Smooth muscle cell (in vitro differentiated cells): Measurements from ENCODE around the gene ZBTB4. TPM values are rescaled to one million over a fixed set of nuclear protein-coding genes. Genes with fewer than 3 reads are reported as not detected.

Source experiments
- DNase-seq: peaks from one replicate; lab custom pipeline; 2025; ENCODE audit not compliant: unreplicated experiment; lab: John Stamatoyannopoulos, UW
- H2AFZ ChIP-seq: fragments of 200-600 bp; sonication (generic); 2 replicates; pipeline ENCODE4 v1.6.0; 2016; ENCODE audit warnings: antibody characterized with exemption, low read depth, mild to moderate bottlenecking
- H3F3A ChIP-seq: fragments of 200-600 bp; sonication (generic); 2 replicates; pipeline ENCODE4 v1.6.0; 2017; ENCODE audit warnings: antibody characterized with exemption, low read depth
- H3K27ac ChIP-seq: fragments of 200-600 bp; sonication (generic); 2 replicates; pipeline ENCODE4 v1.5.1; 2016; ENCODE audit warnings: low read depth, mild to moderate bottlenecking
- H3K27me3 ChIP-seq: fragments of 200-600 bp; sonication (generic); 2 replicates; pipeline ENCODE4 v1.6.1; 2016; ENCODE audit warnings: low read depth, mild to moderate bottlenecking
- H3K36me3 ChIP-seq: fragments of 200-600 bp; sonication (generic); 2 replicates; pipeline ENCODE4 v1.5.1; 2016; ENCODE audit warnings: low read depth
- H3K4me1 ChIP-seq: fragments of 200-600 bp; sonication (generic); 2 replicates; pipeline ENCODE4 v1.5.1; 2016; ENCODE audit warnings: low read depth
- H3K4me2 ChIP-seq: fragments of 200-600 bp; sonication (generic); 2 replicates; pipeline ENCODE4 v1.6.0; 2016; ENCODE audit warnings: mild to moderate bottlenecking
- H3K4me3 ChIP-seq: fragments of 200-600 bp; sonication (generic); 2 replicates; pipeline ENCODE4 v1.5.1; 2016; ENCODE audit warnings: mild to moderate bottlenecking
- H3K79me2 ChIP-seq: fragments of 200-600 bp; sonication (generic); 2 replicates; pipeline ENCODE4 v1.6.0; 2016; ENCODE audit warnings: low read depth, mild to moderate bottlenecking
- H3K9ac ChIP-seq: fragments of 200-600 bp; sonication (generic); 2 replicates; pipeline ENCODE4 v1.6.0; 2016; ENCODE audit warnings: low read depth
- H3K9me3 ChIP-seq: fragments of 200-600 bp; sonication (generic); replicated peaks from 2 replicates; pipeline ENCODE4 v1.5.1; 2016; ENCODE audit warnings: low read depth
- H4K20me1 ChIP-seq: fragments of 200-600 bp; sonication (generic); 2 replicates; pipeline ENCODE4 v1.6.0; 2016; ENCODE audit warnings: low read depth
- WGBS: methylation state at CpG from one replicate; pipeline ENCODE4 v1.1.7; 2016; ENCODE audit warnings: low lambda C conversion rate; 5-methylcytosine and 5-hydroxymethylcytosine counted together
- polyA plus RNA-seq: library from polyadenylated mRNA; unstranded; fragments of >200 nt; fragmentation: Nextera tagmentation; extraction: Ambion mirVana; gene quantifications from 2 replicates; pipeline ENCODE4 v1.2.1, GENCODE V29; 2016
- total RNA-seq: library from RNA; depleted of rRNA; stranded (reverse); fragments of >200 nt; gene quantifications from 2 replicates; pipeline ENCODE4 v1.2.3, GENCODE V29; 2014
- TF ChIP-seq, protein P1 (sequence below): fragments of 200-600 bp; sonication (generic); IDR thresholded peaks from 2 replicates; pipeline ENCODE4 v1.5.1; 2017; ENCODE audit warnings: borderline replicate concordance, mild to moderate bottlenecking, antibody characterized with exemption; ENCODE audit not compliant: insufficient read depth, poor library complexity, severe bottlenecking

Gene ZBTB4
- total and polyA plus RNA-seq, 2 experiments from 2014 or later = 22.8 to 25.6 TPM

DNA sequence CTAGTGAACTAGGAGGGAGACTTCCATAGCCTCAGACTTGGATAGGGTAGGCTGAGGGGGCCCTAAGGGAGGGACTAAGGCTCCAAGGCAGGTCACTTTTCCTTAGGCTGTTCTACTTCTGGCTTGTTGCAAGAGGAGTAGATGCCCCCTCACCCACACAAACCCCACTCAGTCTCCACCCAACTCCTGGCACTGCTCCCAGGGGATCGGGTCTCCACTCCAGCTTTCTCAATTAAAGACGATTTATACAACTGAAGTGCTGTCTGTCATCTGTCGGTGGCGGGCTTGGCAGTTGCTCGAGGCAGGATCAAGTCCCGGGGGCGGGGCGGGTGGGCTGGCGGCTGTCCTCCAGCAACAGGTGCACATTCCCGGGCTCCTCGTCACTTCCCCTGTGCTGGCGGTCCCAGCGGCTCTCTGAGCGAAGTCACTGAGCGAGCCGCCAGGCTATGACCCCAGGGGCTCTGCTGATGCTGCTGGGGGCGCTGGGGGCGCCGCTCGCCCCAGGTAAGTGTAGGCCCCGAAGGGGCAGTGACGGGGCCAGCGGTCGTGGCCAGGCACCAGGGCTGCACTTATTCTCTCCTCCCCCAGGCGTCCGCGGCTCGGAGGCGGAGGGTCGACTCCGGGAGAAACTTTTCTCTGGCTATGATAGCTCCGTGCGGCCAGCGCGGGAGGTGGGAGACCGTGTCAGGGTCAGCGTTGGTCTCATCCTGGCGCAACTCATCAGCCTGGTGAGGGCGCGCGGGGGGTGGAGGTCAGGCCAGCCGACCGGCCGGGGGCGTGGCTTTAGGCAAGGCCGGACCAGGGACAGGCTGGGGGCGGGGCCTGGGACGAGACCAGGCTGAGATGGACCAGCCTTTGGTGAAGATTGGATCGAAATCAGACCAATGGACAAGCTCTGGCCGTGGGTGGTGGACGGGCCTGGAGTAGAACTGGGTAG lies 34.5 kb downstream of the ZBTB4 start, which contains the start of gene CHRNB1:
Gene CHRNB1, plus strand, starts transcription at position 380 of the 937 bp plus-strand sequence. Its CDS starts 67 bp downstream, at position 447.
- Histone ChIP-seq H3K36me3 (no peaks in the 10 kb centered on the region), H4K20me1 (peaks cover 12% of the 10 kb centered on the region), H3K27ac (no peak within 1 kb of the TSS), H3K4me2 (peak within 1 kb of the TSS; percentile 85), H3K4me3 (peak within 1 kb of the TSS; percentile 47), H3K9me3 (no peaks in the 10 kb centered on the region), H3K4me1 (peaks cover 13% of the 10 kb centered on the region), H3K9ac (no peak within 1 kb of the TSS), H3K27me3 (peaks cover 3% of the 10 kb centered on the region), H3F3A (peaks cover 16% of the 10 kb centered on the region), H2AFZ (no peak within 1 kb of the TSS), H3K79me2 (no peaks in the 10 kb centered on the region)
- TF ChIP-seq, protein P1, sequence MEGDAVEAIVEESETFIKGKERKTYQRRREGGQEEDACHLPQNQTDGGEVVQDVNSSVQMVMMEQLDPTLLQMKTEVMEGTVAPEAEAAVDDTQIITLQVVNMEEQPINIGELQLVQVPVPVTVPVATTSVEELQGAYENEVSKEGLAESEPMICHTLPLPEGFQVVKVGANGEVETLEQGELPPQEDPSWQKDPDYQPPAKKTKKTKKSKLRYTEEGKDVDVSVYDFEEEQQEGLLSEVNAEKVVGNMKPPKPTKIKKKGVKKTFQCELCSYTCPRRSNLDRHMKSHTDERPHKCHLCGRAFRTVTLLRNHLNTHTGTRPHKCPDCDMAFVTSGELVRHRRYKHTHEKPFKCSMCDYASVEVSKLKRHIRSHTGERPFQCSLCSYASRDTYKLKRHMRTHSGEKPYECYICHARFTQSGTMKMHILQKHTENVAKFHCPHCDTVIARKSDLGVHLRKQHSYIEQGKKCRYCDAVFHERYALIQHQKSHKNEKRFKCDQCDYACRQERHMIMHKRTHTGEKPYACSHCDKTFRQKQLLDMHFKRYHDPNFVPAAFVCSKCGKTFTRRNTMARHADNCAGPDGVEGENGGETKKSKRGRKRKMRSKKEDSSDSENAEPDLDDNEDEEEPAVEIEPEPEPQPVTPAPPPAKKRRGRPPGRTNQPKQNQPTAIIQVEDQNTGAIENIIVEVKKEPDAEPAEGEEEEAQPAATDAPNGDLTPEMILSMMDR = no peak
- 5% methylated on average over 49 of the region's 51 CpGs for WGBS
- DNase-seq = no peak

DNA sequence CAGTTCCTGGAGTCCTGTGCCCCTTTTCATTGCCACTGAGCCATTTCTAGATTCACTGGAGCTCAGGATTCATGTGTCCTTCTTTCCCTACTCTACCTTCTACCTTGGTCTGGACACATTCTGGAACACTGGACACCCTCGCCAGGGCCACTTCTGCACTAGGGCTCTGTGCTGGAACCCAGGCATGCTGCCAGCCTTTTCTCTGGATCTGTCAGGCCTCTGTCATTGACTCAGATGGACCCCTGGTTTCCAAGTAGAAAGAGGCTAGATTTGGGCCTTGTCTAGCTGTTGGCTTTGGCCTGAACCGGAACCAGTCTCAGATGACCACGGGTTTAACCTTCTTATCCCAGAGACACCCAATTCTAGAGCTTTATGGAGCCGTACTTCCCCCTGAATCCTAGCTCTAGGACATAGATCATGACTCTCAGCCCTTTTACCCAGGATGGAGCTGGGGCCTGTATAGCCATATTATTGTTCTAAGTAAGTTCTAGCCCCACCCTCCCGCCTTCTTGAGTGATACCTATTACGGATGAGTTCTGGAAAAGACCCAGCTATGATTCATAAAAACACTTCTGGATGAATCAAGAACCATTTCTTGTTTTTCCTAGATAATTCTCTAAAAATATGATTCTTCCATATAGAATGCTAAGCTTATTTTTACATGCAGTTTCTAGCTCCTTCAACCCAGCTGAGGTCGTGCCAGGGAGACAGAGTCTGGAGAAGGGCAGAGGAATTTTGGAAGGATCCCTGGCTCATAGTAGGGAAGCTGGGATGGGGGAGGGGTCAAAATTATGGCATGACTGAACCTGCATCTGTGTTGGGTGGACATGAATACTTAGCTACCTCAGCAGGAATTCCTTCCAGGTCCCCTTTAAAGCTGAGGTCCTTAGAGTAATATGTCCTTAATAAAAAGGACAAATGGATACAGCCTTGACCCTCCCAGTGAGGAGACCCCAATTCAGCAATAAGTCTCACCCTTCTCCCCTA lies 35.6 kb downstream of the ZBTB4 start:
- H4K20me1 ChIP-seq = peaks cover 12% of the 10 kb centered on the region
- H3K4me2 ChIP-seq = no peak overlapping the region
- no peak for DNase-seq
- H2AFZ ChIP-seq = no peak overlapping the region
- no peaks in the 10 kb centered on the region for H3K9me3 ChIP-seq
- H3K27ac ChIP-seq = no peak overlapping the region
- TF ChIP-seq, protein P1 = no peak
- peaks cover 3% of the 10 kb centered on the region for H3K27me3 ChIP-seq
- no peak overlapping the region for H3K4me3 ChIP-seq
- H3K79me2 ChIP-seq = no peaks in the 10 kb centered on the region
- no peaks in the 10 kb centered on the region for H3K36me3 ChIP-seq
- H3F3A ChIP-seq = peaks cover 16% of the 10 kb centered on the region
- H3K4me1 ChIP-seq = peaks cover 16% of the 10 kb centered on the region
- H3K9ac ChIP-seq = no peak overlapping the region
- 76% methylated on average over 7 of the region's 7 CpGs for WGBS

DNA sequence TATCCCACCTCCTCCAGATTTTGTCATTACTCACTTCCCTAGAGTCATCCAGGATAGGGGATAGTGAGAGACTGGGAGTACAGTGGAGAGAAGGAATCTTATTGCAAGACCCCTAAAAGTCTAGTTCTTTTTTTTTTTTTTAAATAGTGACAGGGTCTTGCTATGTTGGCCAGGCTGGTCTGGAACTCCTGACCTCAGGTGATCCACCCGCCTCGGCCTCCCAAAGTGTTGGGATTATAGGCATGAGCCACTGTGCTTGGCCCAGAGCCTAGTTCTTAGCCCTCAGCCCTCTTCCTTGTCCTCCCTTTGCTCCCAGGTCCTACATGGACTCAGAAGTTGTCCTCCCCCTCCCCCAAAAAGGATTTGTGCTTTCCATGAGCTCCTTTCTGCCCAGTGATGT lies 37.3 kb downstream of the ZBTB4 start:
- H3K27me3 ChIP-seq = peaks cover 3% of the 10 kb centered on the region
- H3K4me1 ChIP-seq = peaks cover 27% of the 10 kb centered on the region
- no peak overlapping the region for H2AFZ ChIP-seq
- no peaks in the 10 kb centered on the region for H3K79me2 ChIP-seq
- TF ChIP-seq, protein P1 = no peak
- DNase-seq = no peak
- H3K9ac ChIP-seq = no peak overlapping the region
- no peak overlapping the region for H3K27ac ChIP-seq
- H3K36me3 ChIP-seq = no peaks in the 10 kb centered on the region
- no peak overlapping the region for H3K4me2 ChIP-seq
- 91% methylated on average over 2 of the region's 2 CpGs for WGBS
- H3F3A ChIP-seq = peaks cover 16% of the 10 kb centered on the region
- H3K4me3 ChIP-seq = no peak overlapping the region
- H4K20me1 ChIP-seq = peaks cover 12% of the 10 kb centered on the region
- no peaks in the 10 kb centered on the region for H3K9me3 ChIP-seq
